K562 treated with DMSO at 1 percent for 48 hours (cell line): ENCODE measurements around the gene PAX6. TPM values are rescaled to one million over a fixed set of nuclear protein-coding genes. Genes with fewer than 3 reads are reported as not detected.

Source experiments
- total RNA-seq: library from RNA; unstranded; fragments of 300-600 nt; gene quantifications from 2 replicates; pipeline ENCODE4 v1.2.3, GENCODE V29; 2022; ENCODE audit warnings: low replicate concordance; ENCODE audit errors: extremely low read depth

PAX6 gene
- not detected in 2 replicates for total RNA-seq

DNA sequence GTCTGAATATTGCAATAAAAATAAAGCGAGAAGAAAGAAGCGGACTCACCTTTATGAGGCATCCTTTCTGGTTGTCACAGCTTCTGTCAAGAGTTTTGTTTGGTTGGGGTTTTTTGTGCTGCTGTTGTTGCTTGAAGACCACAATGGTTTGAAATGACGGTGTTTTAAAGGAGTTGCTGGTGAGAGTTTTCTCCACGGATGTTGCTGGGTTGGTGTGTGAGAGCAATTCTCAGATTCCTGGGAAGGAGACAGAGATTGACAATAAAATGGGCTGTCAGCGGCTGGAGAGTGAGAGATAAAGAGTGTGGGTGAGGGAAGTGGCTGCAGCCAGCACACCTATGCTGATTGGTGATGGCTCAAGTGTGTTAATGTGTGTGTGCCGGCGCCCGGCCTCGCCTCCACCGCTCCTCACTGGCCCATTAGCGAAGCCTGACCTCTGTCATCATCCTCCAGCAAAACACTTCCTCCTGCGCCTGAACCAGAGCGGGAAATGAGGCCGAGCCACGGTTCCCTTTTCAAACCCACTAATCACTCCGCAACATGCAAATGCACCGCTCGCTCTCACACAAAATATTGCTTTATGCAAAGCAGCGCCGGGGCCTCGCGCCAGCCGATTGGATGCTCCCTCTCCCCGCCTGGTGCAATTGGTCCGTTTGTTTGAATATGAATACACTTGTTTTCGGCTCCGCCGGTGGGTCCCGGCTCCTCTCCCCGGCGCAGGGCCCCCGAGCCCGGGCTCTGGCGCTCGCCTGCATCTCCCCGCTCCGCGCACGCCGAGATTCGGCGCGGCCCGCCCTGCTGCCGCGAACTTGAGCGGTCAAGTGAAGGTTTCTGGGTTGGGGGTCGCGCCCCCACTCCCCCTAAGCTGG lies at the start of gene PAX6:
Gene PAX6, minus strand, starts transcription at position 544 of the 869 bp plus-strand sequence. CDS start 4,911 bp downstream, outside the sequence.

